ENCODE measurements around the gene GPS2. TPM values are rescaled to one million over a fixed set of nuclear protein-coding genes. Genes with fewer than 3 reads are reported as not detected.
A peak's percentile ranks its signal among the peaks of the same experiment; 100 is the strongest.

GPS2 gene
- total RNA-seq, 1 donor: 48.1 TPM

GRCh38 chr17:7313890-7314718 lies 1.1 kb downstream of the GPS2 start:
- H3K4me3 ChIP-seq (ENCODE audit: insufficient read depth, low read length): peak overlapping the region; percentile 91
- peak; percentile 89 for DNase-seq (ENCODE audit: insufficient read length, low spot score, missing footprints)
- TF ChIP-seq, protein P1, sequence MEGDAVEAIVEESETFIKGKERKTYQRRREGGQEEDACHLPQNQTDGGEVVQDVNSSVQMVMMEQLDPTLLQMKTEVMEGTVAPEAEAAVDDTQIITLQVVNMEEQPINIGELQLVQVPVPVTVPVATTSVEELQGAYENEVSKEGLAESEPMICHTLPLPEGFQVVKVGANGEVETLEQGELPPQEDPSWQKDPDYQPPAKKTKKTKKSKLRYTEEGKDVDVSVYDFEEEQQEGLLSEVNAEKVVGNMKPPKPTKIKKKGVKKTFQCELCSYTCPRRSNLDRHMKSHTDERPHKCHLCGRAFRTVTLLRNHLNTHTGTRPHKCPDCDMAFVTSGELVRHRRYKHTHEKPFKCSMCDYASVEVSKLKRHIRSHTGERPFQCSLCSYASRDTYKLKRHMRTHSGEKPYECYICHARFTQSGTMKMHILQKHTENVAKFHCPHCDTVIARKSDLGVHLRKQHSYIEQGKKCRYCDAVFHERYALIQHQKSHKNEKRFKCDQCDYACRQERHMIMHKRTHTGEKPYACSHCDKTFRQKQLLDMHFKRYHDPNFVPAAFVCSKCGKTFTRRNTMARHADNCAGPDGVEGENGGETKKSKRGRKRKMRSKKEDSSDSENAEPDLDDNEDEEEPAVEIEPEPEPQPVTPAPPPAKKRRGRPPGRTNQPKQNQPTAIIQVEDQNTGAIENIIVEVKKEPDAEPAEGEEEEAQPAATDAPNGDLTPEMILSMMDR (IDR thresholded peaks at IDR 0.05; ENCODE audit: extremely low read depth, low read depth, low read length): no peak
- H3K4me2 ChIP-seq (ENCODE audit: insufficient read depth, low read length): peak overlapping the region; percentile 97
- H3K79me2 ChIP-seq (ENCODE audit: insufficient read depth, low read length): peaks cover 53% of the 10 kb centered on the region
- H3K27me3 ChIP-seq (ENCODE audit: insufficient read depth, low read length): no peaks in the 10 kb centered on the region
- no peak overlapping the region for H2AFZ ChIP-seq (ENCODE audit: low read length)
- peaks cover 53% of the 10 kb centered on the region for H4K20me1 ChIP-seq (ENCODE audit: insufficient read depth, low read length)
- no peaks in the 10 kb centered on the region for H3K9me3 ChIP-seq (ENCODE audit: low read depth, low read length)
- H3K27ac ChIP-seq (ENCODE audit: low read depth, low read length): peak overlapping the region; percentile 70
- H3K36me3 ChIP-seq (ENCODE audit: insufficient read depth, low read length): peaks cover 72% of the 10 kb centered on the region
- H3K4me1 ChIP-seq (ENCODE audit: insufficient read depth, low read length): peaks cover 39% of the 10 kb centered on the region

GRCh38 chr17:7313088-7313889 lies 1.9 kb downstream of the GPS2 start:
- Histone ChIP-seq H3K4me3 (ENCODE audit: insufficient read depth, low read length) (peak overlapping the region; percentile 6), H3K27ac (ENCODE audit: low read depth, low read length) (peak overlapping the region; percentile 70), H3K4me2 (ENCODE audit: insufficient read depth, low read length) (peak overlapping the region; percentile 97), H2AFZ (ENCODE audit: low read length) (no peak overlapping the region), H3K36me3 (ENCODE audit: insufficient read depth, low read length) (peaks cover 64% of the 10 kb centered on the region), H3K4me1 (ENCODE audit: insufficient read depth, low read length) (peaks cover 40% of the 10 kb centered on the region), H4K20me1 (ENCODE audit: insufficient read depth, low read length) (peaks cover 61% of the 10 kb centered on the region), H3K27me3 (ENCODE audit: insufficient read depth, low read length) (no peaks in the 10 kb centered on the region), H3K9me3 (ENCODE audit: low read depth, low read length) (no peaks in the 10 kb centered on the region), H3K79me2 (ENCODE audit: insufficient read depth, low read length) (peaks cover 61% of the 10 kb centered on the region)
- DNase-seq (ENCODE audit: insufficient read length, low spot score, missing footprints): peak; percentile 69
- TF ChIP-seq, protein P1 (IDR thresholded peaks at IDR 0.05; ENCODE audit: extremely low read depth, low read depth, low read length): peak; percentile 26

- Histone ChIP-seq H3K27me3 (ENCODE audit: insufficient read depth, low read length) (no peaks in the 10 kb centered on the region), H3K27ac (ENCODE audit: low read depth, low read length) (no peak overlapping the region), H3K79me2 (ENCODE audit: insufficient read depth, low read length) (peaks cover 69% of the 10 kb centered on the region), H3K4me2 (ENCODE audit: insufficient read depth, low read length) (no peak overlapping the region), H3K4me3 (ENCODE audit: insufficient read depth, low read length) (no peak overlapping the region), H3K9me3 (ENCODE audit: low read depth, low read length) (no peaks in the 10 kb centered on the region), H2AFZ (ENCODE audit: low read length) (no peak overlapping the region), H3K36me3 (ENCODE audit: insufficient read depth, low read length) (peaks cover 58% of the 10 kb centered on the region), H3K4me1 (ENCODE audit: insufficient read depth, low read length) (peaks cover 40% of the 10 kb centered on the region), H4K20me1 (ENCODE audit: insufficient read depth, low read length) (peaks cover 62% of the 10 kb centered on the region)
- peak; percentile 53 for DNase-seq (ENCODE audit: insufficient read length, low spot score, missing footprints)
- TF ChIP-seq, protein P1 (IDR thresholded peaks at IDR 0.05; ENCODE audit: extremely low read depth, low read depth, low read length): no peak
These were observed 2.6 kb downstream of the GPS2 start for GRCh38 chr17:7312432-7313087.
